ENCODE data around the gene KCNJ5. TPM values are rescaled to one million over a fixed set of nuclear protein-coding genes. Genes with fewer than 3 reads are reported as not detected.

KCNJ5 gene
- total RNA-seq, 1 experiment from 2014 or later: 0.11 TPM

DNA sequence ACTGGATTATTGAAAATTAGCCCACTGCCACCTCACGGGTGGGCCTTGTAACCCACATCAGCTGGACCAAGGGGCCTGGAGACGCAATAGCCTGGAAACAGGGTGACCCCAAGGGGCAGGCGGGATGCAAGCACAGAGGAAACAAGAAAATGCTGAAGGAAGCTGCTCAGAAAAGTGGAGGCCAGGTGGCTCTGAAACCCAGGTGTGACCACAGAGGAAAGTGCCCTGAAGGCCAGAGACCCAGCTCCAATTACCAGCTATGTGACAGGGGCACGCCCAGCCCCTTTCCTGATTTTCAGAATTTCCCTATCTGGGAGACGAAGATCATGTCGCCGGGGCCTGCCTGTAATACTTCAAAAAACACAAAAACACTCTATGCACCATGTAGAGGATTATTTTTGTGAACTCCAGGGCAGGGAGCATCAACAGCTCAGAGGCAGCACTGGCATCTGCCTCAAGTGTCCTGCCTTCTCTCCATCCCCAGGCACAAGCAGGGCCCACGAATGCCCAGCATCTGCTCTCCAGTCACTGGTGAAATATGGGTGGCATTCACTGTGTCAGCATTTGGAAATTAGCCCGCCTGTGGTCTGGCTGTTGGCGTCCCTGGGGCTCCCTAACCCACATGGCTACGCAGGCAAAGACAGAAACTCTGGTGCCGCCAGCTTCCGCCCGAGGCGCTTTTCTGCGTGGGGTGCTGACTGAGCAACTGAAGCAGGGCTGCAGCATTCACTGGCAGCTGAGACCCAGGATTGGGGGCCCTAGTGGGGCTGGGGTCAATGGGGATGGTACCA lies 30.4 kb upstream of the KCNJ5 start:
- Histone ChIP-seq H4K8ac (replicated peaks; ENCODE audit: insufficient read length, low read depth, low read length) (no peak overlapping the region), H2BK20ac (ENCODE audit: low read depth, low read length, poor library complexity, severe bottlenecking) (no peak overlapping the region), H3K56ac (ENCODE audit: insufficient read length, low read depth, low read length) (no peak overlapping the region), H3K4ac (ENCODE audit: low read depth, low read length) (no peak overlapping the region), H3K9me3 (ENCODE audit: control insufficient read depth, low read depth, low read length) (no peaks in the 10 kb centered on the region), H3K27ac (ENCODE audit: insufficient read length, low read depth, low read length) (no peak overlapping the region), H3K14ac (ENCODE audit: insufficient read depth, low read length) (no peak overlapping the region), H2BK15ac (ENCODE audit: low read depth, low read length) (no peak overlapping the region), H4K5ac (ENCODE audit: insufficient read length, low read depth, low read length) (no peak overlapping the region), H3K79me1 (ENCODE audit: insufficient read depth, low read depth, low read length, poor library complexity, severe bottlenecking) (no peaks in the 10 kb centered on the region), H3T11ph (ENCODE audit: low read length) (no peak overlapping the region), H3K23me2 (ENCODE audit: insufficient read length, low read depth, low read length, poor library complexity, severe bottlenecking) (no peaks in the 10 kb centered on the region), H4K91ac (ENCODE audit: insufficient read length, low read depth, low read length) (no peak overlapping the region), H2BK120ac (ENCODE audit: low read depth, low read length, poor library complexity, severe bottlenecking) (no peak overlapping the region), H3K79me2 (ENCODE audit: insufficient read depth, low read length) (no peaks in the 10 kb centered on the region), H4K20me1 (ENCODE audit: control insufficient read depth, insufficient read depth, insufficient read length) (no peaks in the 10 kb centered on the region), H3K23ac (ENCODE audit: insufficient read length, low read depth, low read length) (no peak overlapping the region), H3K27me3 (ENCODE audit: insufficient read depth, low read length) (no peaks in the 10 kb centered on the region), H2BK5ac (ENCODE audit: insufficient read length, low read length) (no peak overlapping the region), H2BK12ac (ENCODE audit: insufficient read length, low read depth, low read length) (no peak overlapping the region), H3K18ac (ENCODE audit: insufficient read length, low read depth, low read length) (no peak overlapping the region), H2AFZ (ENCODE audit: low read length) (no peak overlapping the region), H2AK5ac (ENCODE audit: insufficient read length, low read length) (no peak overlapping the region), H3K9ac (ENCODE audit: extremely low read depth, insufficient read length, low read length) (no peak overlapping the region), H3K4me2 (ENCODE audit: insufficient read depth, insufficient read length, low read length) (no peak overlapping the region), H3K4me1 (ENCODE audit: insufficient read depth, low read length) (no peaks in the 10 kb centered on the region)
- Mint-ChIP-seq H3K27me3 (ENCODE audit: low read depth) (peaks cover 32% of the 10 kb centered on the region), H3K27ac (no peak overlapping the region), H3K9me3 (no peaks in the 10 kb centered on the region; a peak in 1 of 5 replicates), H3K36me3 (ENCODE audit: insufficient read depth in 1 of 3, low read depth in 3 of 3) (no peaks in the 10 kb centered on the region), H3K4me1 (peaks cover 12 to 15% of the 10 kb centered on the region in 2 experiments), H3K4me3 (no peak overlapping the region)
- no peak for TF ChIP-seq CTCF (conservative IDR thresholded peaks at IDR 0.05)
- WGBS (ENCODE audit: extremely low coverage, insufficient read length, low lambda C conversion rate): no CpG with 5 or more reads among the region's 16 CpGs
- no peak for DNase-seq

All from H9 (cell line).